Measurements from ENCODE around the gene RALGPS2. TPM values are rescaled to one million over a fixed set of nuclear protein-coding genes. Genes with fewer than 3 reads are reported as not detected.

The RALGPS2 gene
- total RNA-seq: 15.3 and 40.1 TPM in 2 replicates

DNA sequence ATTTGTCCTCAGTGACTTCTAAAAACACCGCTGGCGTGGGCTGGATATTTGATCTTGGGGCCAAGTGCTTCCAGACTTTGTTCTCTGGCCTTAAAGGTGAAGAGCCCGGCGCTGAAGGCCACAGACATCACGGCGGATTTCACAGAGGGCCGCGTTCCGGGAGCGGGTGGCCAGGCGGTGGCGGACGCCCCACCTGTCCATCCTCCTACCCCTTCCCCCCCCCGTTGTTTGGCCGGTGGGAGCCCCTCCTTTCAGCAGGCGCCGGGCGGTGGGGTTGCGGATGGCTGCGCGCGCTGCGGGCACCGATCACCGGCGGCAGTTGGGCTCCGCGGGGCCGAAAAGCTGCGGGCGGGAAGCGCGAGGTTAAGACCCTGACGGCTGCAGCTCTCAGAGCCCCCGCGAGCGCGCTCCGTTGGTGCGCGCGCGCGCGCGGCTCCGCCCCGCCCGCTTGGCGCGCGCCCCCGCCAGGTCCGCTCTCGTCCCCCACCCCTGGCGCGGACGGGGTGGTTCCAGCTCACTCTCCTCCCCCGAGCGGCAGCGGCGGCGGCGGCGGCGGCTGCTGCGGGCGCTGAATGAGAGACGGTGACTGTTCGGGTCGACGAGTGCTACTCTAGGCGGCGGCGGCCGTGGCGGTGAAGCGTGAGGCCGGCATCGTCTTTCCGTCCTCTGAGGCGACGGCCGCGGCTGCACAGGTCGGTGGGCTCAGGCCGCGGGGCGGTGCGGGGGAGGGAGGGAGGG lies at the start of gene RALGPS2:
Gene RALGPS2 (plus strand): TSS at position 517 of the 738 bp plus-strand sequence. CDS start 51,521 bp downstream, outside the sequence.

DNA sequence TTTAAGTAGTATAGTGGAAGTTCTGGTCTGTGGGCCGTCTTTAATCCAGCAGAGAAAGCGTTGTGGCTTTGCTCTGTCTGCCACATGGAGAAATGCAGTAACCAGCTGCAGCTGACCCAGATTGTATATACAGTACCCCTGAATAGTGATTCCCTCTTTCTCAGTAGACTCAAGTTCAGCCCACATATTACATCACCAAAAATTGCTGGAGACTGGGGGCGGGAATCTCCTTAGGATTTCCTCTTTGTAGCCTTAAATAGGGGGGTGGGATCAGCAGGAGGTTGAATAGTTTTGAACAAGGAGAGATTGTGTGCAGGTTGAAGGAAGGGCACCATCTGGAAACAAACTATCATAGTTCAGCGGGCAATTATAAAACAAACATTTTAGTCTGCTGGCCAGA lies 145.9 kb downstream of the RALGPS2 start, which contains the start of gene ANGPTL1:
Gene ANGPTL1 (minus strand): TSS at position 134 of the 400 bp plus-strand sequence. CDS start 5,301 bp downstream, outside the sequence.

Other genes with a start within 250 kb of the RALGPS2 start
- not detected in 2 replicates for gene CLEC20A, start 228.3 kb upstream of the RALGPS2 start, total RNA-seq
- not detected in 2 replicates for gene TEX35, start 212.1 kb upstream of the RALGPS2 start, total RNA-seq
- gene ANGPTL1, start 145.8 kb downstream of the RALGPS2 start, total RNA-seq: 6.1 and 16.4 TPM in 2 replicates

Data from smooth muscle cell of the pulmonary artery (primary cell).